GM12878 (cell line): Measurements from ENCODE around the gene UNC45A. TPM values are rescaled to one million over a fixed set of nuclear protein-coding genes. Genes with fewer than 3 reads are reported as not detected.

Experiments used
- BRCA1 ChIP-seq: IDR thresholded peaks from 2 replicates; pipeline ENCODE4 v1.6.1; 2011; ENCODE audit warnings: low read depth, low read length, improper control_type of control experiment
- CHD4 ChIP-seq: fragments of 200-600 bp; sonication (generic); IDR thresholded peaks from 2 replicates; pipeline ENCODE4 v1.6.1; 2016; ENCODE audit warnings: mild to moderate bottlenecking
- EGR1 ChIP-seq, 2 experiments: IDR thresholded peaks; 1 replicate in 1 of 2; 2 replicates in 1 of 2; pipeline ENCODE4 v1.6.1; 2011 to 2012; ENCODE audit warnings: low read depth in 2 of 2, low read length in 2 of 2, borderline replicate concordance in 1 of 2, mild to moderate bottlenecking in 1 of 2, moderate library complexity in 1 of 2
- EP300 ChIP-seq, 2 experiments: fragments of 150-350 bp in 1 of 2; IDR thresholded peaks; 2 replicates each; pipeline ENCODE4 v1.6.1; 2011 to 2012; ENCODE audit warnings: low read depth in 2 of 2, low read length in 2 of 2, borderline replicate concordance in 1 of 2, improper control_type of control experiment in 1 of 2, inconsistent platforms in 1 of 2; ENCODE audit not compliant: control insufficient read depth in 1 of 2
- IKZF2 ChIP-seq, 2 experiments: fragments of 450-650 bp; IDR thresholded peaks; 2 replicates each; pipeline ENCODE4 v1.6.1; 2017; ENCODE audit warnings: mild to moderate bottlenecking in 2 of 2, moderate library complexity in 2 of 2
- NFIC ChIP-seq: IDR thresholded peaks from 2 replicates; pipeline ENCODE4 v1.6.1; 2012; ENCODE audit warnings: low read depth, mild to moderate bottlenecking, inconsistent platforms, low read length, moderate library complexity
- POLR2AphosphoS5 ChIP-seq: IDR thresholded peaks from 2 replicates; pipeline ENCODE4 v1.6.1; 2011; ENCODE audit warnings: mild to moderate bottlenecking, low read length, inconsistent platforms
- RUNX3 ChIP-seq: IDR thresholded peaks from 2 replicates; pipeline ENCODE4 v1.6.1; 2012; ENCODE audit warnings: low read length, inconsistent platforms
- SMC3 ChIP-seq: IDR thresholded peaks from 2 replicates; pipeline ENCODE4 v1.6.1; 2011; ENCODE audit warnings: low read length, improper control_type of control experiment, borderline replicate concordance
- ZBED1 ChIP-seq: IDR thresholded peaks from 2 replicates; pipeline ENCODE4 v1.6.1; 2016; ENCODE audit warnings: borderline replicate concordance
- ZNF207 ChIP-seq: fragments of 450-650 bp; IDR thresholded peaks from 2 replicates; pipeline ENCODE4 v1.6.1; 2014; ENCODE audit warnings: antibody characterized with exemption, mild to moderate bottlenecking, borderline replicate concordance
- ZNF217 ChIP-seq: fragments of 450-650 bp; IDR thresholded peaks from 2 replicates; pipeline ENCODE4 v1.6.1; 2017; ENCODE audit warnings: antibody characterized with exemption, mild to moderate bottlenecking
- ZNF274 ChIP-seq: IDR thresholded peaks from one replicate; pipeline ENCODE4 v1.8.0; 2011; ENCODE audit not compliant: insufficient read length, insufficient read depth
- polyA plus RNA-seq, 11 experiments: library from polyadenylated mRNA; depleted of rRNA in 4 of 11; unstranded in 6 of 11; stranded (reverse) in 5 of 11; fragments of >200 nt; fragmentation: Nextera tagmentation in 4 of 11; fragmentation: Illumina TruSeq in 1 of 11; extraction: Ambion mirVana in 4 of 11; extraction: Trizol in 1 of 11; gene quantifications; 1 replicate in 1 of 11; 2 replicates in 10 of 11; pipeline versions ENCODE4 v1.2.1 to v1.2.3, GENCODE V29; 2011 to 2016; ENCODE audit warnings: inconsistent platforms in 2 of 11, missing spikeins in 2 of 11, low read depth in 1 of 11
- total RNA-seq, 4 experiments: library from RNA; depleted of rRNA in 3 of 4; stranded (reverse); fragments of >200 nt in 3 of 4; fragmentation: Illumina TruSeq in 1 of 4; extraction: Trizol in 1 of 4; gene quantifications; 2 replicates each; pipeline versions ENCODE4 v1.2.1 to v1.2.3, GENCODE V29; 2013 to 2021
- TF ChIP-seq, protein P1 (sequence below): IDR thresholded peaks from 2 replicates; pipeline ENCODE4 v1.6.1; 2012; ENCODE audit warnings: improper control_type of control experiment, low read depth, low read length; ENCODE audit not compliant: insufficient replicate concordance
- TF ChIP-seq, protein P2 (sequence below): fragments of 450-650 bp; IDR thresholded peaks from 2 replicates; pipeline ENCODE4 v1.6.1; 2014; ENCODE audit warnings: mild to moderate bottlenecking
- TF ChIP-seq, protein P3 (sequence below): fragments of 450-650 bp; conservative IDR thresholded peaks from 2 replicates; pipeline ENCODE4 v1.6.1; 2017; ENCODE audit warnings: mild to moderate bottlenecking, moderate library complexity
- TF ChIP-seq, protein P4 (sequence below): fragments of 450-650 bp; IDR thresholded peaks from 2 replicates; pipeline ENCODE4 v1.6.1; 2017; ENCODE audit warnings: mild to moderate bottlenecking, moderate library complexity

The UNC45A gene
- total and polyA plus RNA-seq, 10 of the 15 experiments (the other 5 are each of a cell fraction or from before 2014, with no cell fraction given) = 10.3 to 57.8 (median 40.5) TPM

DNA sequence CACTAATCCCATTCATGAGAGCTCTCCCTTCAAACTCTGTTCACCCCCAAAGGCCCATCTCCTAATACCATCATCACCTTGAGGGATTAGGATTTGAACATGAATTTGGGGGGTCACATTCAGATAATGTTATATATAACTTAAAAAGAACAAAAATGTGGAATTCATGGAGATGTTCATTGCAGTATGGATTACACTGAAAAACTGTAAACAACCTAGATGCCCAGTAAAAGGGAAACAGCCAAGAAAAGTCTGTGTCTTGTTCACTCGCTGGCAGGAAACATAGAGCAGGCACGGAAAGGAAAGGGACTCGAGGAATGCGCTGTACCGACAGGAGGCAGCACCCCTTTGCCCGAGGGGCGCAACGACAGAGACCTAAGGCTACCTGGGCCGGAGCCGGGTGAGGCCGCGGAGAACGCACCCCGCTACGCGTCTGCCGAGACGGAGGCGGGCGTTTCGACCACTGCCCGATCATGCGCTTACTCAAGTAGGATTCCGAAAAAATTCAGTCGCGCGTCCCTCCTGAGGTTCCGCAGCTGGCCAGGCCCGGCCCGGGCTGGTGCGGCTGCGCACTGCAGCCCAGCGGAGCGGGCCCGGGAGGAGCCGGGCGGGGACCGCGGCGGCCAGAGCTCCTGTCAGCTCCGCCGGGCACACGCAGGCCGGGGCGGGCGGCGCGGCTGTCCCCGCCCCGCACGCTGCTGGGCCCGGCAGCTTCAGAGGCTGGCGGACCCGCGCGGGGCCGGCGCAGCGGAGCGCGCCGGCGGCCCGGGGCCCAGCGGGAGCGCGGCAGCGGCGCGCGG is 32.8 kb upstream of the UNC45A start (continued):
- peak; percentile 29 to 41; a peak in 3 of 4 replicates for TF ChIP-seq IKZF2 (IDR thresholded peaks at IDR 0.05)
- no peak for TF ChIP-seq ZNF274
- TF ChIP-seq, protein P1, sequence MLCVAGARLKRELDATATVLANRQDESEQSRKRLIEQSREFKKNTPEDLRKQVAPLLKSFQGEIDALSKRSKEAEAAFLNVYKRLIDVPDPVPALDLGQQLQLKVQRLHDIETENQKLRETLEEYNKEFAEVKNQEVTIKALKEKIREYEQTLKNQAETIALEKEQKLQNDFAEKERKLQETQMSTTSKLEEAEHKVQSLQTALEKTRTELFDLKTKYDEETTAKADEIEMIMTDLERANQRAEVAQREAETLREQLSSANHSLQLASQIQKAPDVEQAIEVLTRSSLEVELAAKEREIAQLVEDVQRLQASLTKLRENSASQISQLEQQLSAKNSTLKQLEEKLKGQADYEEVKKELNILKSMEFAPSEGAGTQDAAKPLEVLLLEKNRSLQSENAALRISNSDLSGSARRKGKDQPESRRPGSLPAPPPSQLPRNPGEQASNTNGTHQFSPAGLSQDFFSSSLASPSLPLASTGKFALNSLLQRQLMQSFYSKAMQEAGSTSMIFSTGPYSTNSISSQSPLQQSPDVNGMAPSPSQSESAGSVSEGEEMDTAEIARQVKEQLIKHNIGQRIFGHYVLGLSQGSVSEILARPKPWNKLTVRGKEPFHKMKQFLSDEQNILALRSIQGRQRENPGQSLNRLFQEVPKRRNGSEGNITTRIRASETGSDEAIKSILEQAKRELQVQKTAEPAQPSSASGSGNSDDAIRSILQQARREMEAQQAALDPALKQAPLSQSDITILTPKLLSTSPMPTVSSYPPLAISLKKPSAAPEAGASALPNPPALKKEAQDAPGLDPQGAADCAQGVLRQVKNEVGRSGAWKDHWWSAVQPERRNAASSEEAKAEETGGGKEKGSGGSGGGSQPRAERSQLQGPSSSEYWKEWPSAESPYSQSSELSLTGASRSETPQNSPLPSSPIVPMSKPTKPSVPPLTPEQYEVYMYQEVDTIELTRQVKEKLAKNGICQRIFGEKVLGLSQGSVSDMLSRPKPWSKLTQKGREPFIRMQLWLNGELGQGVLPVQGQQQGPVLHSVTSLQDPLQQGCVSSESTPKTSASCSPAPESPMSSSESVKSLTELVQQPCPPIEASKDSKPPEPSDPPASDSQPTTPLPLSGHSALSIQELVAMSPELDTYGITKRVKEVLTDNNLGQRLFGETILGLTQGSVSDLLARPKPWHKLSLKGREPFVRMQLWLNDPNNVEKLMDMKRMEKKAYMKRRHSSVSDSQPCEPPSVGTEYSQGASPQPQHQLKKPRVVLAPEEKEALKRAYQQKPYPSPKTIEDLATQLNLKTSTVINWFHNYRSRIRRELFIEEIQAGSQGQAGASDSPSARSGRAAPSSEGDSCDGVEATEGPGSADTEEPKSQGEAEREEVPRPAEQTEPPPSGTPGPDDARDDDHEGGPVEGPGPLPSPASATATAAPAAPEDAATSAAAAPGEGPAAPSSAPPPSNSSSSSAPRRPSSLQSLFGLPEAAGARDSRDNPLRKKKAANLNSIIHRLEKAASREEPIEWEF = no peak
- TF ChIP-seq, protein P2, sequence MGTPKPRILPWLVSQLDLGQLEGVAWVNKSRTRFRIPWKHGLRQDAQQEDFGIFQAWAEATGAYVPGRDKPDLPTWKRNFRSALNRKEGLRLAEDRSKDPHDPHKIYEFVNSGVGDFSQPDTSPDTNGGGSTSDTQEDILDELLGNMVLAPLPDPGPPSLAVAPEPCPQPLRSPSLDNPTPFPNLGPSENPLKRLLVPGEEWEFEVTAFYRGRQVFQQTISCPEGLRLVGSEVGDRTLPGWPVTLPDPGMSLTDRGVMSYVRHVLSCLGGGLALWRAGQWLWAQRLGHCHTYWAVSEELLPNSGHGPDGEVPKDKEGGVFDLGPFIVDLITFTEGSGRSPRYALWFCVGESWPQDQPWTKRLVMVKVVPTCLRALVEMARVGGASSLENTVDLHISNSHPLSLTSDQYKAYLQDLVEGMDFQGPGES = no peak
- no peak; the same call in 1 of the 2 replicates for TF ChIP-seq RUNX3
- TF ChIP-seq EGR1 (IDR thresholded peaks at IDR 0.05; ENCODE audit: borderline replicate concordance in 1 of 2, low read depth in 2 of 2, low read length in 2 of 2) = no peak
- TF ChIP-seq ZBED1 = no peak
- TF ChIP-seq CHD4 = no peak
- peak; percentile 42; the same call in 1 of the 2 replicates for TF ChIP-seq ZNF207
- no peak for TF ChIP-seq BRCA1
- TF ChIP-seq ZNF217 = no peak
- TF ChIP-seq POLR2AphosphoS5 = 0 out of 2 replicates have a peak, but pooled peaks have one; percentile 44
- TF ChIP-seq SMC3 = peak; percentile 67; the same call in 1 of the 2 replicates
- TF ChIP-seq, protein P3, sequence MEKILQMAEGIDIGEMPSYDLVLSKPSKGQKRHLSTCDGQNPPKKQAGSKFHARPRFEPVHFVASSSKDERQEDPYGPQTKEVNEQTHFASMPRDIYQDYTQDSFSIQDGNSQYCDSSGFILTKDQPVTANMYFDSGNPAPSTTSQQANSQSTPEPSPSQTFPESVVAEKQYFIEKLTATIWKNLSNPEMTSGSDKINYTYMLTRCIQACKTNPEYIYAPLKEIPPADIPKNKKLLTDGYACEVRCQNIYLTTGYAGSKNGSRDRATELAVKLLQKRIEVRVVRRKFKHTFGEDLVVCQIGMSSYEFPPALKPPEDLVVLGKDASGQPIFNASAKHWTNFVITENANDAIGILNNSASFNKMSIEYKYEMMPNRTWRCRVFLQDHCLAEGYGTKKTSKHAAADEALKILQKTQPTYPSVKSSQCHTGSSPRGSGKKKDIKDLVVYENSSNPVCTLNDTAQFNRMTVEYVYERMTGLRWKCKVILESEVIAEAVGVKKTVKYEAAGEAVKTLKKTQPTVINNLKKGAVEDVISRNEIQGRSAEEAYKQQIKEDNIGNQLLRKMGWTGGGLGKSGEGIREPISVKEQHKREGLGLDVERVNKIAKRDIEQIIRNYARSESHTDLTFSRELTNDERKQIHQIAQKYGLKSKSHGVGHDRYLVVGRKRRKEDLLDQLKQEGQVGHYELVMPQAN = peak; percentile 82
- TF ChIP-seq, protein P4, sequence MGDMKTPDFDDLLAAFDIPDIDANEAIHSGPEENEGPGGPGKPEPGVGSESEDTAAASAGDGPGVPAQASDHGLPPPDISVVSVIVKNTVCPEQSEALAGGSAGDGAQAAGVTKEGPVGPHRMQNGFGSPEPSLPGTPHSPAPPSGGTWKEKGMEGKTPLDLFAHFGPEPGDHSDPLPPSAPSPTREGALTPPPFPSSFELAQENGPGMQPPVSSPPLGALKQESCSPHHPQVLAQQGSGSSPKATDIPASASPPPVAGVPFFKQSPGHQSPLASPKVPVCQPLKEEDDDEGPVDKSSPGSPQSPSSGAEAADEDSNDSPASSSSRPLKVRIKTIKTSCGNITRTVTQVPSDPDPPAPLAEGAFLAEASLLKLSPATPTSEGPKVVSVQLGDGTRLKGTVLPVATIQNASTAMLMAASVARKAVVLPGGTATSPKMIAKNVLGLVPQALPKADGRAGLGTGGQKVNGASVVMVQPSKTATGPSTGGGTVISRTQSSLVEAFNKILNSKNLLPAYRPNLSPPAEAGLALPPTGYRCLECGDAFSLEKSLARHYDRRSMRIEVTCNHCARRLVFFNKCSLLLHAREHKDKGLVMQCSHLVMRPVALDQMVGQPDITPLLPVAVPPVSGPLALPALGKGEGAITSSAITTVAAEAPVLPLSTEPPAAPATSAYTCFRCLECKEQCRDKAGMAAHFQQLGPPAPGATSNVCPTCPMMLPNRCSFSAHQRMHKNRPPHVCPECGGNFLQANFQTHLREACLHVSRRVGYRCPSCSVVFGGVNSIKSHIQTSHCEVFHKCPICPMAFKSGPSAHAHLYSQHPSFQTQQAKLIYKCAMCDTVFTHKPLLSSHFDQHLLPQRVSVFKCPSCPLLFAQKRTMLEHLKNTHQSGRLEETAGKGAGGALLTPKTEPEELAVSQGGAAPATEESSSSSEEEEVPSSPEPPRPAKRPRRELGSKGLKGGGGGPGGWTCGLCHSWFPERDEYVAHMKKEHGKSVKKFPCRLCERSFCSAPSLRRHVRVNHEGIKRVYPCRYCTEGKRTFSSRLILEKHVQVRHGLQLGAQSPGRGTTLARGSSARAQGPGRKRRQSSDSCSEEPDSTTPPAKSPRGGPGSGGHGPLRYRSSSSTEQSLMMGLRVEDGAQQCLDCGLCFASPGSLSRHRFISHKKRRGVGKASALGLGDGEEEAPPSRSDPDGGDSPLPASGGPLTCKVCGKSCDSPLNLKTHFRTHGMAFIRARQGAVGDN = peak; percentile 79
- no peak for TF ChIP-seq EP300 (IDR thresholded peaks at IDR 0.05; ENCODE audit: borderline replicate concordance in 1 of 2, control insufficient read depth in 1 of 2, low read depth in 2 of 2, low read length in 2 of 2)
- no peak; the same call in 1 of the 2 replicates for TF ChIP-seq NFIC
